ENCODE data around the gene STK10. TPM values are rescaled to one million over a fixed set of nuclear protein-coding genes. Genes with fewer than 3 reads are reported as not detected.

Gene STK10
- polyA plus RNA-seq, 1 experiment = 14.3 TPM

- POLR2A ChIA-PET = interaction anchor here (0.7 kb wide), 1 partner anchor 11 kb away, joined by 3 read pairs; no protein-coding TSS in a partner anchor
- Histone ChIP-seq H3K4me3 (ENCODE audit: low read depth, low read length) (no peak overlapping the region), H3K27me3 (ENCODE audit: control insufficient read depth, insufficient read depth, low read length) (no peaks in the 10 kb centered on the region), H3K36me3 (ENCODE audit: control insufficient read depth, insufficient read depth, low read length) (peaks cover 12% of the 10 kb centered on the region)
- DNase-seq (ENCODE audit: low read depth) = no peak
- CTCF ChIA-PET = interaction anchor here (0.5 to 1.2 kb wide), 4 partner anchors 9 to 624 kb away, joined by 3 to 4 read pairs (median 3); partner anchors contain the start of gene STK10
- TF ChIP-seq CTCF (IDR thresholded peaks at IDR 0.05; ENCODE audit: insufficient read depth, low read depth, low read length) = no peak
Observed at GRCh38 chr5:172063463-172064235, 124.4 kb downstream of the STK10 start.

GRCh38 chr5:172059661-172060100 is 128.3 kb downstream of the STK10 start:
- ChIA-PET CTCF (interaction anchor here (0.6 to 2.6 kb wide), 16 partner anchors 8 to 234 kb away, joined by 3 to 48 read pairs (median 6); partner anchors contain the start of gene STK10), POLR2A (interaction anchor here (0.6 kb wide), 1 partner anchor 53 kb away, joined by 3 read pairs; no protein-coding TSS in a partner anchor)
- Histone ChIP-seq H3K27me3 (ENCODE audit: control insufficient read depth, insufficient read depth, low read length) (no peaks in the 10 kb centered on the region), H3K4me3 (ENCODE audit: low read depth, low read length) (no peak overlapping the region), H3K36me3 (ENCODE audit: control insufficient read depth, insufficient read depth, low read length) (peaks cover 26% of the 10 kb centered on the region)
- TF ChIP-seq CTCF (IDR thresholded peaks at IDR 0.05; ENCODE audit: insufficient read depth, low read depth, low read length) = peak; percentile 59
- DNase-seq (ENCODE audit: low read depth) = no peak

GRCh38 chr5:172058088-172058487 is 129.9 kb downstream of the STK10 start:
- ChIA-PET POLR2A (no interaction called here), CTCF (interaction anchor here (0.9 to 2.6 kb wide), 8 partner anchors 10 to 245 kb away, joined by 3 to 48 read pairs (median 4); partner anchors contain the start of gene STK10)
- no peaks in the 10 kb centered on the region for H3K27me3 ChIP-seq (ENCODE audit: control insufficient read depth, insufficient read depth, low read length)
- no peak for DNase-seq (ENCODE audit: low read depth)
- no peak for TF ChIP-seq CTCF (IDR thresholded peaks at IDR 0.05; ENCODE audit: insufficient read depth, low read depth, low read length)
- H3K4me3 ChIP-seq (ENCODE audit: low read depth, low read length) = no peak overlapping the region
- peaks cover 31% of the 10 kb centered on the region for H3K36me3 ChIP-seq (ENCODE audit: control insufficient read depth, insufficient read depth, low read length)

GRCh38 chr5:172055996-172056395 is 132.0 kb downstream of the STK10 start:
- peaks cover 35% of the 10 kb centered on the region for H3K36me3 ChIP-seq (ENCODE audit: control insufficient read depth, insufficient read depth, low read length)
- CTCF ChIA-PET = interaction anchor here (0.7 kb wide), 1 partner anchor 240 kb away, joined by 3 read pairs; no protein-coding TSS in a partner anchor
- no peak for TF ChIP-seq CTCF (IDR thresholded peaks at IDR 0.05; ENCODE audit: insufficient read depth, low read depth, low read length)
- no peak for DNase-seq (ENCODE audit: low read depth)
- H3K4me3 ChIP-seq (ENCODE audit: low read depth, low read length) = no peak overlapping the region
- POLR2A ChIA-PET = interaction anchor here (0.5 kb wide), 1 partner anchor 162 kb away, joined by 10 read pairs; no protein-coding TSS in a partner anchor
- no peaks in the 10 kb centered on the region for H3K27me3 ChIP-seq (ENCODE audit: control insufficient read depth, insufficient read depth, low read length)

GRCh38 chr5:172055421-172055820 is 132.6 kb downstream of the STK10 start:
- no peak for TF ChIP-seq CTCF (IDR thresholded peaks at IDR 0.05; ENCODE audit: insufficient read depth, low read depth, low read length)
- DNase-seq (ENCODE audit: low read depth) = no peak
- Histone ChIP-seq H3K36me3 (ENCODE audit: control insufficient read depth, insufficient read depth, low read length) (peaks cover 38% of the 10 kb centered on the region), H3K4me3 (ENCODE audit: low read depth, low read length) (no peak overlapping the region), H3K27me3 (ENCODE audit: control insufficient read depth, insufficient read depth, low read length) (no peaks in the 10 kb centered on the region)
- POLR2A ChIA-PET = interaction anchor here (0.5 kb wide), 1 partner anchor 162 kb away, joined by 10 read pairs; no protein-coding TSS in a partner anchor
- CTCF ChIA-PET = interaction anchor here (0.7 to 1.3 kb wide), 4 partner anchors 8 to 240 kb away, joined by 3 read pairs; no protein-coding TSS in a partner anchor

All from BJ (cell line).